HG02938 (cell line): Measurements from ENCODE around the gene SULT1A3.
A peak's percentile ranks its signal among the peaks of the same experiment; 100 is the strongest.
"Not testable (repeated sequence)": the region's sequence is repeated elsewhere in the genome, so short reads cannot be mapped to it uniquely, and the experiment has no call there.

Experiments
- ATAC-seq: cut with Tn5 transposase; IDR thresholded peaks from one replicate; pipeline ENCODE4 v1.9.1; 2021; ENCODE audit warnings: mild to moderate bottlenecking, moderate library complexity; ENCODE audit not compliant: unreplicated experiment

Gene SULT1A3

GRCh38 chr16:30199049-30199448 lies at the start of gene SULT1A3:
SULT1A3 (plus strand) TSS chr16:30199255; CDS start chr16:30200729, 1,474 bp downstream.
- ATAC-seq, result not testable (repeated sequence)

DNA sequence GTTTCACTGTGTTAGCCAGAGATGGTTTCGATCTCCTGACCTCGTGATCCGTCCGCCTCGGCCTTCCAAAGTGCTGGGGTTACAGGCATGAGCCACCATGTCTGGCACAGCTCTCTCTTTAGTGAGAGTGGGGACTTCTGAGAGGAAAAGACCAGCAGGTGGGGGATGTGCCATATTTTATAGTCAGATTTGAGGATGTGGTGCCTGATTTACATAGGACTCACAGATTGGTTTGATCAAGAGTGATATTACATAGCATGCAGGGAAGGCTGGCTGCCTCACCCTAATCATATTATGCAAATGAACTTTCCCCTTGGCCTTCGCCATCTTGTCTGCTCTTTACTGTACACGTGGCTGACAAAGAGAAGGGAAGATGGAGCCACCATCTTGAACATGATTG lies 48.0 kb upstream of the SULT1A3 start:
- no peak for ATAC-seq

DNA sequence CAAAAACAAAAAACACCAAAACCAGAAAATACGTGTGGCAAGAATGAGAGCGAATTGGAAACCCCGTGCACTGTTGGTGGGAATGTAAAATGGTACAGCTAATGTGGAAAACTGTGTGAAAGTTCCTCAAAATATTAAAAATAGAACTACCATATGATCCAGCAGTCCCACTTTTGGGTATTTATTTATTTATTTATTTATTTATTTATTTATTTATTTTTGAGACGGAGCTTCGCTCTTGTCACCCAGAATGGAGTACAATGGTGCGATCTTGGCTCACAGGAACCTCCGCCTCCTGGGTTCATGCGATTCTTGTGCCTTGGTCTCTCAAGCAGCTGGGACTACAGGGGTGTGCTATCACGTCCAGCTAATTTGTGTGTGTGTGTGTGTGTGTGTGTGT lies 46.5 kb upstream of the SULT1A3 start:
- ATAC-seq, result no peak

DNA sequence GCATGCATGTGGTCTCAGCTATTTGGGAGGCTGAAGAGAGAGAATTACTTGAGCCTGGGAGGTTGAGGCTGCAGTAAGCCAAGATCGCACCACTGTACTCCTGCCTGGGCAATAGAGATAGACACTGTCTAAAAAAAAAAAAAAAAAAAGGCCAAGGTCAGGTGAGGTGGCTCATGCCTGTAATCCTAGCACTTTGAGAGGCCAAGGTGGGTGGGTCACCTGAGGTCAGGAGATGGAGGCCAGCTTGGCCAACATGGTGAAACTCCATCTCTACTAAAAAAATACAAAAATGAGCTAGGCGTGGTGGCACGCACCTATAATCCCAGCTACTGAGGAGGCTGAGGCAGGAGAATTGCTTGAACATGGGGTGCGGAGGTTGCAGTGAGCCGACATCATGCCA lies 43.9 kb upstream of the SULT1A3 start:
- ATAC-seq, result no peak

DNA sequence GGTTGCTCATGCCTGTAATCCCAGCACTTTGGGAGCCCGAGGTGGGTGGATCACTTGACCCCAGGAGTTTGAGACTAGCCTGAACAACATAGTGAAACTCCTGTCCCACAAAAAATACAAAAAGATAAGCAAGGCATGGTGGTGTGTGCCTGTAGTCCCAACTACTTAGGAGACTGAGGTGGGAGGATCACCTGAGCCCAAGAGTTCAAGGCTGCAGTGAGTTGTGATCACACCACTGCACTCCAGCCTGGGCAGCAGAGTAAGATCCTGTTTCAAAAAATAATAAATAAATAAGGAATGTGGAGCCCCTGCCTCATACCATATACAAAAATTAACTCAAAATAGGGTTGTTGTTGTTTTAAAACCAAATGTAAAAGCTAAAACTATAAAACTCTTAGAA lies 41.8 kb upstream of the SULT1A3 start:
- no peak for ATAC-seq

DNA sequence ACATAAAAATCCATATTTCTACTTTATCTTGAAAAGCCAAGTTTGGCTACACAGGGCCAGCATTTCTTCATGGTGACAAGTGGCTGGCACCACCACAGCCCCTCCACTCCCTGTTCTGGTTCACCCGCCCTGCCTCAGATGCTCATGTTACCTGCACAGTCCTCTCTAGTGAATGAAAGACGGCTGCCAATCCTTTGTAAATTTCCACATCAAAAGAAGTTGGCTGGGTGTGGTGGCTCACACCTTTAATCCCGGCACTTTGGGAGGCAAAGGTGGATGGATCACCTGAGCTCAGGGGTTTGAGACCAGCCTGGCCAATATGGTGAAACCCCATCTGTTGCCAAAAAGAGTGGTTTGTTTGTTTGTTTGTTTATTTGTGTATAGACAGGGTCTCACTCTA lies 35.5 kb upstream of the SULT1A3 start:
- ATAC-seq, result no peak

GRCh38 chr16:30166202-30166902 lies 32.7 kb upstream of the SULT1A3 start:
- ATAC-seq, result no peak

DNA sequence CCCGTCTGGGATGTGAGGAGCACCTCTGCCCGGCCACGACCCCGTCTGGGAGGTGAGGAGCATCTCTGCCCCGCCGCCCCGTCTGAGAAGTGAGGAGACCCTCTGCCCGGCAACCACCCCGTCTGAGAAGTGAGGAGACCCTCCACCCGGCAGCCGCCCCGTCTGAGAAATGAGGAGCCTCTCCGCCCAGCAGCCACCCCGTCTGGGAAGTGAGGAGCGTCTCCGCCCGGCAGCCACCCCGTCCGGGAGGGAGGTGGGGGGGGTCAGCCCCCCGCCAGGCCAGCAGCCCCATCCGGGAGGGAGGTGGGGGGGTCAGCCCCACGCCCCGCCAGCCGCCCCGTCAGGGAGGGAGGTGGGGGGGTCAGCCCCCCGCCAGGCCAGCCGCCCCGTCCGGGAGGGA lies 30.3 kb upstream of the SULT1A3 start:
- ATAC-seq, result not testable (repeated sequence)

DNA sequence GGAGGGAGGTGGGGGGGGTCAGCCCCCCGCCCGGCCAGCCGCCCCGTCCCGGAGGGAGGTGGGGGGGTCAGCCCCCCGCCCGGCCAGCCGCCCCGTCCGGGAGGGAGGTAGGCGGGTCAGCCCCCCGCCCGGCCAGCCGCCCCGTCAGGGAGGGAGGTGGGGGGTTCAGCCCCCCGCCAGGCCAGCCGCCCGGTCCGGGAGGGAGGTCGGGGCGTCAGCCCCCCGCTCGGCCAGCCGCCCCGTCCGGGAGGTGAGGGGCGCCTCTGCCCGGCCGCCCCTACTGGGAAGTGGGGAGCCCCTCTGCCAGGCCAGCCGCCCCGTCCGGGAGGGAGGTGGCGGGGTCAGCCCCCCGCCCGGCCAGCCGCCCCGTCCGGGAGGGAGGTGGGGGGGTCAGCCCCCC lies 29.6 kb upstream of the SULT1A3 start:
- ATAC-seq, result not testable (repeated sequence)

GRCh38 chr16:30170145-30170544 lies 28.9 kb upstream of the SULT1A3 start:
- ATAC-seq, result not testable (repeated sequence)

DNA sequence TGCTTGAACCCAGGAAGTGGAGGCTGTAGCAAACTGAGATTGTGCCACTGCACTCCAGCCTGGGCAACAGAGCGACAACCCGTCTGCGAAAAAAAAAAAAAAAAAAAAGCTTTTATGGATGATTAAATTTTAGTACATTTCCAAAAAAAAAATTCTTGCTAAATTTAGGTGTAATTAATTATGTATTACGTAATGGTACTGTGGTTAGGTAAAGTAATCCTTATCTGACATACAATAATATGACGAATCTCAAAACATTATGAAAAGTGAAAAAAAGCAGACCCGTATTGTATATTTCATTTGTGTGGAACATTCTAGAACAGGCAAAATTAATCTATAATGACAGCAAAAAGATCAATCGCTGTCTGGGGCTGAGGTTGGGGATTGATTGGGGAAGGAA lies 26.0 kb upstream of the SULT1A3 start:
- ATAC-seq, result no peak

- ATAC-seq, result not testable (repeated sequence)
Measured at GRCh38 chr16:30176876-30177275, 22.2 kb upstream of the SULT1A3 start.

DNA sequence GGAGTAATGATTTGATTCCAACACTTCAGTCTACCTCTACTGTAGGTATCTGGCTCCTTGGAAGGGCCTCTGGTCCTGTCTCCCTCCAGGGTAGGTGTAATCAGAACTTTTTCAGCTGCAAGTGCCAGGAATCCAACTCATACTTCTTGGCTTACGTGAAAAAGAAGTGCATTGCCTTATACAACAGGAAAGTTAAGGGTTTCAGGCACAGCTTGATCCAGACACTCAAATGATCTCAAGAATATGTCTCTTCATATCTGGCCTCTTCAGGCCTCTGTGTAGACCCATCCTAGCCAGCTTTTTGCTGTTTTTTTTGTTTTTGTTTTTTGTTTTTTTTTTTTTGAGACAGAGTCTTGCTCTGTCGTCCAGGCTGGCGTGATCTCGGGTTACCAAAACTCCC lies 19.9 kb upstream of the SULT1A3 start:
- no peak for ATAC-seq

DNA sequence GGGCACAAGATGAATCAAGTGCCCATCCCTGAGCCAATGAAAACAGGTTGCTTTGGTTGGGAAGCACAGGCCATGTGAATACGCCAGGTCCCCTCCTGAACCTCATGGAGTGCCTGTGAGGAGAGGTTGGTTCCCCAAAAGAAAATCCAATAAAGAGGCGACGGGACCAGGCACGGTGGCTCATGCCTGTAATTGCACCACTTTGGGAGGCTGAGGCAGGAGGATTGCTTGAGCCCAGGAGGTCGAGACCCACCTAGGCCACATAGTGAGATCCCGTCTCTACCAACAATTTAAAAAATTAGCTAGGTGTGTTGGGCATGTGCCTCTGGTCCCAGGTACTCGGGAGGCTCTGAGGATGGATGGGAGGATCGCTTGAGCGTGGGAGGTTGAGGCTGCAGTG lies 19.1 kb upstream of the SULT1A3 start:
- no peak for ATAC-seq

DNA sequence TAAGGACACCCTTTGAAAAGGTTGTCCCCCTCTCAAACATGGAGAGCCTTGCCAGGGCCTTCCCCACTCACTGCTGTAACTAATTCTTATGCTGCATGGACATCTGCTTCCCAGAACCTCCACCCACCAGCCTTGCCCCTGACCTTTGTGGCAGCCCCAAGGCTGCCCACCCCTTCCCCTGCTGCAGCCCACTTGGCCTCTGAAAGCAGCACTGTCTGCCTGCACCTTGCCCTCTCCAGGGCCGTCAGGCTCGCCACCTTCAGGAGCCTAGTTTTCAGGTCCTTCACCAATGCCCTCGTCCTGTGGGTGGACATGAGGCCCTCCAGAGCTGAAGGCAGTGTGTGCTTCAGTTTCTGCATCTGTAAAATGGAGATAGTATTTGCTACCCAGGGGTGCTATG lies 18.3 kb upstream of the SULT1A3 start:
- no peak for ATAC-seq

DNA sequence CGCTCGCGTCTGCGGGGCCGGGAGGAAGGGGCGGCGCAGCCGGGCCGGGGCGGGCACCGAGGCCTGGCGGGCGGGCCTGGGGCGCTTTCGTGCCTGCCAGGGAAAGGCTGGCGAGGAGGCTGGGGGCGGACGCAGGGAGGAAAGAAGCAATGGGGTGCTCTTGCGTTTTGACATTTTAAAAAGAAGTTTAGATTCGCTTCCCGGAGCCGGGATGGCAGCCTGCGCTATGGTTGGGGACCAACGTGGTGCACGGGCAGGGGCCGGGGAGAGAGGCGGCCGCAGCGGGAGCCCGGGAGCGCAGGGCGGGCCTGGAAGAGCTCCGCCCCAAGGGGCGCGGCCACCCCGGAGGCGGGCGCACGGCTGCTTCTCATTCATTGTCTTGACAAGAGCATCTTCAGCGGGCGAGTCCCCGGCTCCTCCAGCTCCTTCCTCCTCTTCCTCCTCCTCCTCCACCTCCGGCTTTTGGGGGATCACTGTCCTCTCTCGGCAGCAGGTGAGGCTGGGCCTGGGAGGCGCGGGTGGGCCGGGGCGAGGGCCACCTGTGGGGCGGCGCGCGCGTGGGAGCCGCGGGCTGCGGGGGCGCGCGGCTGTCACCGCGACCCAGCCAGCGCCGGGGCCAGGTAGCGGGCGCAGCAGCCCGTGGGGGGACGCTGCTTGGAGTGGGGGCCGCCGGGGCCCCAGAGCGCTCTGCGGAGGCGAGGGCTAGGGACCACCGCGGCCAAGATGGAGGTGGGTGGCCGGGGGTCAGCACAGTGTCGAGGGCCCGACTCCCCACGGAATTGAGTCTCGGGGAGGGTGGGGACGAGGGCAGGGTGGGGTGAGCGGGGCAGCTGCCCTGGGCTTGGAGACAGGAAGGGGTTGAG lies 15.6 kb upstream of the SULT1A3 start, which contains the start of gene CORO1A:
Gene CORO1A, plus strand, starts transcription at position 370 of the 863 bp plus-strand sequence. CDS start 1,608 bp downstream, outside the sequence.
- peak; percentile 37 for ATAC-seq

DNA sequence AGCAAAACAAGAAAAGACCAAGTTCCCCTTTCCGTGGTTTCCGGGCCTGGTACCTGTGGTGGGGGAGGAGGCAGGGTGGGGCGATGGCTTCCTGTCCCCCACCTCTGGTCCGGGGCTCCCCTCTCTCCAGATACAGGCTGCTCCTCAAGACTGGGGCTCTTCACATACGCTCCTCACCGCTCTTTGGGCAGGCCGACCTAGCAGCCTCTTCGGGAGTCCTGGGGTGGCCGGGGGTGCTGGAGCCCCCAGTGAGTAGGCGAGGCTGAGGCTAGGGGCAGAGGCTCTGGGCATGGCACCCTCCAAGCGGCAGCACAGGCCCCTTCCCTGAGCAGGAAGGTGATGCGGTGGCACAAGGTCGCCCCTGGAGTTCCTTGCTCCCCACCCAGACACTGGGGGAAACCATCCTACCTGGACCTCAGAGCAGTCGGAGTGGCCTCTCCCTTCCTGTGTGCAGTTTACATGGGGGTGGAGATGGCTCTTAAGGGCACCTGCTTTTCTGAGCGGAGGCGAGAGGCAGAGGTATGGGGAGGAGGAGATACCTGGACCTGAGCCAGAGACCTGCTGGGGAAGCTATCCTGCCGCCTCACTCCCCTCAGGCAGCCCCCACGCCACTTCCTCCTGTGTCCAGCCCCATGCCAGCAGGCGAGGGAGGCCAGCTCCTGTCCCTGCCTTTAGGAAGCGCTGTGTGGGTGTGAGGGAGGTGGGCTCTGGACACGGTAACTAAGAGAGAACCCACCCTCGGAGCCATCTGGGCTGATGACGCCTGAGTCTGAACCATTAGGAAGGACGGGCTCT lies 14.8 kb upstream of the SULT1A3 start:
- ATAC-seq, result peak; percentile 37

- no peak for ATAC-seq
Measured at GRCh38 chr16:30184891-30185682, 14.0 kb upstream of the SULT1A3 start.

- no peak for ATAC-seq
Measured at GRCh38 chr16:30185683-30186421, 13.2 kb upstream of the SULT1A3 start.

DNA sequence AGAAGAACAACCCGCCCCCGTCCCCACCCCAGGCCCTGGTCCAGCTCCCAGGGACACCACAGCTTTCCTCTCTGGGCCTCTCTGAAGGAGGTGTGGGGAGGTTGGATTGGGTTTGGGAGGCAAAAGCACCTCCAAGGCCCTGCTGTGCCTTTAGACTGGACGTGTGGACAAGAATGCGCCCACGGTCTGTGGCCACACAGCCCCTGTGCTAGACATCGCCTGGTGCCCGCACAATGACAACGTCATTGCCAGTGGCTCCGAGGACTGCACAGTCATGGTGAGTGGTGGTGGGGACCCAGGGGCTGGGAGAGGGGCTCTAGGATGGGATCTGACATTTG lies 12.6 kb upstream of the SULT1A3 start:
- ATAC-seq, result no peak
